ENCODE data around the gene RNF17.

RNF17 gene

GRCh38 chr13:24861617-24862362 lies 97.8 kb downstream of the RNF17 start:
- DNase-seq (ENCODE audit: low spot score), result no peak
- TF ChIP-seq CTCF (IDR thresholded peaks at IDR 0.05; ENCODE audit: extremely low read depth, missing control alignments), result no peak

DNA sequence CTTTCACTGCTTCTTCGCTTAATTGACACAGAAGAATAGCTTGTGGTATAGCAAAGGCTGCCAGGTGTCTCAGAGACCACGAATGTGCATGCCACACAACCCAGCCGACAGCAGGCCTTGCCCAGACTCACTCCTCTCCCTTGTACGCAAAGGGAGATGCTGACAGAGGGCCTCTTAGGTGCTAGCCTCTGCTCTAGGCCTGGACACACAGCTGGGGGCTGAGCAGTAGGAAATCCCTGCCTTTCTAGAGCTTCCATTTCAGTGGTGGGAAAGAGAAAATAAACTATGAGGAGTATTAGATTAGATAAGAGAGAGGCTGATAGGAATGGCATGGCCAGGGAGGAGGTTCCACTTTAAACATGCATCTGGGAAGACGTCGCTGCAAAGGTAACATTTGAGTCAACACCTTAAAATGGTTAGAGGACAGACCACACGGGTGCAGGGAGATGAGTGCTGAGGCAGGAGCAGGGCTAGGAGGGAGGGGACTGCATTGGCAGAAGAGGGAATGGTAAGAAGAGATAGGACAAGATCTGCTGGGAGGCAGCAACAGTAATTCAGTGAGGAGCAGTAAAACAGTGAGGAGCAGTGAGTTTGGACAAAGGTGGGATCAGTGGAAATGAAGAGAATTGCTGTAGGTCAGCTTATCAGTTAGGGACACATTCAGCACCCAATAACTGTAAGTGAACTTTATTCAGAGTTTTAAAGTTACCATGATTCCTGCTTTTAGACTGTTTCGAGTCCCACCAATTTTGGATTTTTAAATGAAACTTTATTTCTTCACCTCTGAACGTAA lies 100.0 kb downstream of the RNF17 start:
- TF ChIP-seq CTCF (IDR thresholded peaks at IDR 0.05; ENCODE audit: extremely low read depth, missing control alignments), result no peak
- no peak for DNase-seq (ENCODE audit: low spot score)

GRCh38 chr13:24864579-24864978 lies 100.6 kb downstream of the RNF17 start:
- no peak for TF ChIP-seq CTCF (IDR thresholded peaks at IDR 0.05; ENCODE audit: extremely low read depth, missing control alignments)
- DNase-seq (ENCODE audit: low spot score), result no peak

DNA sequence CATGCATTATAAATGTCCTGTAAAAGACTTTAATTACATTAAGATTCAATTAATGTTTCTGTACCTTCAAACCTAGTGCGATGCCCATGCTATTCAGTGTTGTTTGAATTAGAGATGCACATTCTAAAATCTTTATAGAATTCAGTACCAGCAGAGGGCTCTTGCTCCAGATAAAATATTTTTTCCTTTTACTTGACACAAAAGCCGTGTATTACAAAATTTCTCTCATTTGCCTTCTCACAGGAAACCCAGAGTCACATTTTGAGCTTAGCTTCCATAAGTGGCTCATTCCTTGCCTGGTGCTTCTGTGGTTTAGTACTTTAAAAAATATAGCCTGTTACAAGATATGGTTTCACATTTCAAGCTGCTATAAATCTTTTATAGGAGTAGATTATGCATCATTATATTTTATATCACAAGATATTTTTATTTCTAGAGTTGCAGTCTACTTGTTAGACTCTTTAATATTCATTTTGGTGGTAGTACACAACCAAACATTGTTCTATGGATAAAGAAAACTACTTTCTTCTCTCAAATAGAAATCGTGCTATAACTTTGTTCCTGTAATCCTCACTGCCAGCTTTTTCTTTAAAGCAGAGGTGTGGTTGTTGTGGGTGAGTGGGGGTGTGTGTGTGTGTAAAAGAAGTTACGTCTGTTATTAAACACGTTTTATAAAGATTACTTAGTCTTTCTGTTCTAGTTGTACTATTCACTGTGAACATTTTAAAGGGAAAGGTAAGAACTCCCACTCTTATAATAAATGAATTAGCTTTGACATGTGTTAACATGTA lies 101.4 kb downstream of the RNF17 start:
- DNase-seq (ENCODE audit: low spot score), result no peak
- TF ChIP-seq CTCF (IDR thresholded peaks at IDR 0.05; ENCODE audit: extremely low read depth, missing control alignments), result peak; percentile 5

- TF ChIP-seq CTCF (IDR thresholded peaks at IDR 0.05; ENCODE audit: extremely low read depth, missing control alignments), result no peak
- no peak for DNase-seq (ENCODE audit: low spot score)
Measured at GRCh38 chr13:24866488-24866887, 102.5 kb downstream of the RNF17 start.

DNA sequence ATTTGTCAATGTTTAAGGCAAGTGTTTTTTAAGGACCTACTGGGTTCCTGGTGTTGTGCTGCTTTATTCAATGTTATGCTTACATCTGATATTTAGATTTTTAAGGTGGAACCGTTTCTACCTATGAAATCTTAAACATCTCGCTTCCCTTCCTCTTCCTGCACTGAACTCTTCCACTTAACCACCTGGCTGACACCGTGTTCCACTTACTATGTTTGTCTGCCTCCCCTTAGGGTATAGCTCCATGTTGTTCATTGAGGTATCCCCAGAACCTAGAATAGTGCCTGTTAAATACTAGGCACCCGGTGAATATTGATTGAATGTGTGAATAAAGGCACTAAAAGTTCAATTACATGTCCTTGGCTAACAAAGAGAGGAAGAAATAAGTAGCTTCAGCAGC lies 104.9 kb downstream of the RNF17 start:
- no peak for TF ChIP-seq CTCF (IDR thresholded peaks at IDR 0.05; ENCODE audit: extremely low read depth, missing control alignments)
- DNase-seq (ENCODE audit: low spot score), result no peak

DNA sequence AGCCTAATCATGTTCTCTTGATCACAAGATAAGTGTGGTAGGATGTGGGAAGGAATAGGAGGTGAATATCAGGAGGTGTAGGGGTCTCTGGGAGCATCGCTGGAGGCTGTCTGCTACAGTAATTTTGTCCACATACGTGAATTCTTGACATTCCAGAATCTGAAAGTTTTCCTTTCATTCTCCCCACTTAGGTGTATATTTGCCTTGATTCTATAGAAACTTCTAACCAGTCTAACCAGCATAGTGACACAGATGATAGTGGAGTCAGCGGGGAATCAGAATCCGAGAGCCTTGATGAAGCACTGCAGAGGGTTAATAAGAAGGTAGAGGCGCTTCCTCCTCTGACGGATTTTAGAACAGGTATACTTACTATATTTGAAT lies 106.4 kb downstream of the RNF17 start:
- DNase-seq (ENCODE audit: low spot score), result no peak
- TF ChIP-seq CTCF (IDR thresholded peaks at IDR 0.05; ENCODE audit: extremely low read depth, missing control alignments), result no peak
